Fibroblast of pulmonary artery (primary cell): ENCODE measurements around the gene FLNB.

Experiments
- DNase-seq: peaks from one replicate; pipeline ENCODE4 v3.0.0-alpha.2; 2010; ENCODE audit warnings: low read depth
- H3K4me3 ChIP-seq: replicated peaks from 2 replicates; pipeline ENCODE4 v1.5.1; 2011; ENCODE audit warnings: low read depth, mild to moderate bottlenecking, control low read depth, low read length, moderate library complexity
- TF ChIP-seq, protein P1 (sequence below): IDR thresholded peaks from 2 replicates; pipeline ENCODE4 v1.5.1; 2011; ENCODE audit warnings: mild to moderate bottlenecking, control low read depth, low read length, inconsistent platforms; ENCODE audit errors: missing control alignments

The FLNB gene

DNA sequence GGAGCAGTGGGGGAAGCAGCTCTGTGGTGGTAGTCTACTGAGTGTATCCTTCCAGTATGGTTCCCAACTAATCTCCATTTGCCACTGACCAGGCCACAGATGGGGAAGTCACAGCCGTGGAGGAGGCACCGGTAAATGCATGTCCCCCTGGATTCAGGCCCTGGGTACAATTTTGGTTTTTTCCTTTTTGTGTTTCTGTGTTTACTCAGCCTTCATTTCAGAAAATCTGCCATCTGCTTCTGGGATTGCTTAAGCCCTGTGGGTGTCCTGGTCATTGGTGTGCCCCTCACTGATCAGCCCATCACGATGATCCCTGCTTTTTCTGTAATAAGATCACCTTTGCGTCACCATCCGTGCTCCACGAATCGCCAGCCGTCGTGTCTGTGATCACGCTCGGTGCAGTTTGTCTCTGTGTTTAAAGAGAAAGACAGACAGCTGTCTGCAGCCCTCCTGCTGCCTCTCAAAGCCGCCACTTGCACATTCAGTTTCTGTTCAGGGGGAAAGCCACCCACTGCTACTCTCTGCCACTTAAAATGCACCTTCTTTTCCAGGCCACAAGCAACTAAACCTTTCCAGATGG lies 133.6 kb downstream of the FLNB start:
- TF ChIP-seq, protein P1, sequence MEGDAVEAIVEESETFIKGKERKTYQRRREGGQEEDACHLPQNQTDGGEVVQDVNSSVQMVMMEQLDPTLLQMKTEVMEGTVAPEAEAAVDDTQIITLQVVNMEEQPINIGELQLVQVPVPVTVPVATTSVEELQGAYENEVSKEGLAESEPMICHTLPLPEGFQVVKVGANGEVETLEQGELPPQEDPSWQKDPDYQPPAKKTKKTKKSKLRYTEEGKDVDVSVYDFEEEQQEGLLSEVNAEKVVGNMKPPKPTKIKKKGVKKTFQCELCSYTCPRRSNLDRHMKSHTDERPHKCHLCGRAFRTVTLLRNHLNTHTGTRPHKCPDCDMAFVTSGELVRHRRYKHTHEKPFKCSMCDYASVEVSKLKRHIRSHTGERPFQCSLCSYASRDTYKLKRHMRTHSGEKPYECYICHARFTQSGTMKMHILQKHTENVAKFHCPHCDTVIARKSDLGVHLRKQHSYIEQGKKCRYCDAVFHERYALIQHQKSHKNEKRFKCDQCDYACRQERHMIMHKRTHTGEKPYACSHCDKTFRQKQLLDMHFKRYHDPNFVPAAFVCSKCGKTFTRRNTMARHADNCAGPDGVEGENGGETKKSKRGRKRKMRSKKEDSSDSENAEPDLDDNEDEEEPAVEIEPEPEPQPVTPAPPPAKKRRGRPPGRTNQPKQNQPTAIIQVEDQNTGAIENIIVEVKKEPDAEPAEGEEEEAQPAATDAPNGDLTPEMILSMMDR = no peak
- no peak overlapping the region for H3K4me3 ChIP-seq
- no peak for DNase-seq

DNA sequence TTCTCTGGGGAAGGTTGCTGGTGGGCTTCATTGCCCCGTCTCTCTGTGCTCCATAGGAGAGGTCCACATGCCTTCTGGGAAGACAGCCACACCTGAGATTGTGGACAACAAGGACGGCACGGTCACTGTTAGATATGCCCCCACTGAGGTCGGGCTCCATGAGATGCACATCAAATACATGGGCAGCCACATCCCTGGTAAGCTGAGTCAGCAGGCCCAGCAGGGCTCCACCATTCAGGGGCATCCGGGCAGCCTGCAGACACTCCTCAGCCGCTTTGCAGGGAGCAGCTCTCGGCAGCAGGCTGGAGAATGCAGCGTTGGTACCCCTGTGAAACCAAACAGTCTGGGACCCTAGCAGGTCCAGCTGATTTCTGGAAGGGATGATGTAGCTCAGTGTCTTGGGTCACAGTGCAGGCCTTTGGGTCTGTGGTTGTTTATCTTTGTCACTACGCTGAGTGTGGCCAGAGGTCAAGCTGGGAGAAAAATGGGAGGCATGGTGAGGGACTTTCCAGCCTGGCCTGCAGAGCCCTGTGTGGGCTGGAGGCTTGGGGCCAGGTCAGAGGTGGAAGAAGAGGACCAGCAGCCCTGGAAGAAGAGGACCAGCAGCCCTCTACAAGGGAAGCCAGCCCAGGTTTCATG lies 135.3 kb downstream of the FLNB start:
- TF ChIP-seq, protein P1 = no peak
- H3K4me3 ChIP-seq = no peak overlapping the region
- no peak for DNase-seq

DNA sequence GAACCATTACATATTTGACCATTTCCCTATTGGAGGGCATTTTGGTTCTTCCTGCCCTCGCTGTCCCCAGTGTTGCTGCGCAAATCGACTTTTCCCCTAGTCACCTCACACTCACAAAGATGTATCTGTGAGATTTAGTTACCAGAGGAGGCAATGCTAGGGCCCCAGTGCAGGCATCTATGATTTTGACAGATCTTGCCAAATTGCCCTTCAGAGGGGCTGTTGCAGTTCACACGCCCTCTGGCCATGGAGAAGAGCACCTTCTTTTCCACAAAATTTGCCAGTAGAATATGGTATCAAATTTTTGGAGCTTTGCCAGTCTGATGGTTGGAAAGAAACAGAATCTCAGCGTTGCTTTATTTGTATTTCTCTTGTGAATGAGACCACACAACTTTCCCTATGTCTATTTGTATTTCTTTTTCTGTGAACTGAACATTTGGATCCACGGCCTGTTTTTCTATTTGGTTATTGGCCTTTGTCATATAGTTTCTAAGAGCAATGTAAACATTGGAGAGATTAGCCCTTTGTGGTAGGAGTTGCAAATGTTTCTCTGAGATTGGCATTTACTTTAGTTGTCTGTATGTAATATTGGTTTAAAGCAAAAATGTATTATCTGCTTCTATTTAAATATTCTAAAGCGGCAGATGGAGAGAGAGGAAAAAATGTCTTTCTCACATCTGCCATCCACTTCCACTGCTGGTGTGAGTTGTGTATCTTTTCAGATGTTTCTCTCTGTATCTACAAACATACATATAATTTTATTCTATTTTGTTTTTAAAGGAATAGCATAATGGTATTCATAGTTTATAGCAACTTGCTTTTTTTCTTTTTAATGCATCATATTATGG lies 136.5 kb downstream of the FLNB start:
- DNase-seq = no peak
- TF ChIP-seq, protein P1 = no peak
- no peak overlapping the region for H3K4me3 ChIP-seq

DNA sequence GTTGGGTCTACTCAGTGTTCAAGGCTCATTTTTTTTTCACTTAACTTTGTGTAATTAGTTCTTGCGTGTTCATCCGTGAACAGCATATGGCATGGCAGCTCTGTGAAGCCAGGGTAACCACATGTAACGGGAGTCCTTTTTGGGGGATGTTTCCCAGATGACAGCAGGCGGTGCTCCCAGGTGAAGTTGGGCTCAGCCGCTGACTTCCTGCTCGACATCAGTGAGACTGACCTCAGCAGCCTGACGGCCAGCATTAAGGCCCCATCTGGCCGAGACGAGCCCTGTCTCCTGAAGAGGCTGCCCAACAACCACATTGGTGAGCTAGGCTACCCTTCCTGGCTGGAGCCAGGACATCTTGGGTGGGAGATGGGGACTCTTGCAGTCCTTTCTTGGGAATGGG lies 139.8 kb downstream of the FLNB start:
- no peak overlapping the region for H3K4me3 ChIP-seq
- TF ChIP-seq, protein P1 = no peak
- no peak for DNase-seq

DNA sequence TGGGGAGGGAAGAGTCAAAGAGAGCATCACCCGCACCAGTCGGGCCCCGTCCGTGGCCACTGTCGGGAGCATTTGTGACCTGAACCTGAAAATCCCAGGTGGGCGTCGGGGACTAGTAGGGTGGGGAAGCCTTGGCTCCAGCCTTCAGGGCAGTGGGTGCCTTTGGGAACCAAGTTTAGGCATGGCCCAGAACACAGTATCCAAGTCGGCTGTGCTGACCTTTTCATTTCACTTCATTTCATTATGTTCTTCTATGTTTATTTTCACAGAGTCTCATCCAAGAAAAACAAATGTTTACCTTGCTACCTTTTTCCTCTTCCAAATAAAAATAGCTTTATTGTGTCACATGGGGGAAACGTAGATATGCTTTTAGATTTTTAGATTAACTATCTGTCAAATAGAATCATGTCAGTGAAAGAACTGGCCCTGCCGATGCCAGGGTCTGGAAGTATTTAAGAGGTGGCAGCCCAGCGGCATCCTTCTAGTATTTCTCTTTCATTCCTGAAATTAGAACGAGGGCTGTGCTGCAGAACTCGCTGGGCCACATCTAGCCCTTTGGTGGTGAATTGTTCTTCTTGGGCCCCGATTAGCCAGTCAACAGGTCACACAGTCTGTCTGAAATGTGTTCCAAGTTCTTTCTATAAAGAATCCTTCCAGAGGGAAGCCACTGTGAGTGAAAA lies 142.0 kb downstream of the FLNB start:
- no peak overlapping the region for H3K4me3 ChIP-seq

DNA sequence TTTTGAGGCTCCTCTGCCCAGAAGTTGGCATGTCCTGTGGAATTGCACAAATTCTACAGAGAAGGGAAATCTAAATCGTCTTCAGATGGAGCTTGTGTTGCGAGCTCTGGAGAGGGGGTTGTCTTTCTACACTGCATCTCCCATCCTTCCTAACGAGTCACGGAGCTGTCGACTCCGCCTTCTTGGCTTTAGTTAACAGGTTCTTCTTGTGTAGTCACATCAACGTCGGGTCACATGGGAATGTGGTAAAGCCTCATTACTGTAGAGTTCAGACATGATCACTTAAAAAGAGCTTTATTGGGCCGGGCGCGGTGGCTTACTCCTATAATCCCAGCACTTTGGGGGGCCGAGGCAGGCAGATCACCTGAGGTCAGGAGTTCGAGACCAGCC lies 142.6 kb downstream of the FLNB start:
- TF ChIP-seq, protein P1 = no peak
- DNase-seq = no peak

More for the DNA sequence above, 142.0 kb downstream of the FLNB start:
- TF ChIP-seq, protein P1 = no peak
- no peak for DNase-seq

More for the DNA sequence above, 142.6 kb downstream of the FLNB start:
- H3K4me3 ChIP-seq = no peak overlapping the region
